ENCODE measurements around the gene PROM2. TPM values are rescaled to one million over a fixed set of nuclear protein-coding genes. Genes with fewer than 3 reads are reported as not detected.

The PROM2 gene
- polyA plus RNA-seq, 1 donor (not counting 4 experiments of a cell fraction or from before 2014, with no cell fraction given) = 11.4 TPM

DNA sequence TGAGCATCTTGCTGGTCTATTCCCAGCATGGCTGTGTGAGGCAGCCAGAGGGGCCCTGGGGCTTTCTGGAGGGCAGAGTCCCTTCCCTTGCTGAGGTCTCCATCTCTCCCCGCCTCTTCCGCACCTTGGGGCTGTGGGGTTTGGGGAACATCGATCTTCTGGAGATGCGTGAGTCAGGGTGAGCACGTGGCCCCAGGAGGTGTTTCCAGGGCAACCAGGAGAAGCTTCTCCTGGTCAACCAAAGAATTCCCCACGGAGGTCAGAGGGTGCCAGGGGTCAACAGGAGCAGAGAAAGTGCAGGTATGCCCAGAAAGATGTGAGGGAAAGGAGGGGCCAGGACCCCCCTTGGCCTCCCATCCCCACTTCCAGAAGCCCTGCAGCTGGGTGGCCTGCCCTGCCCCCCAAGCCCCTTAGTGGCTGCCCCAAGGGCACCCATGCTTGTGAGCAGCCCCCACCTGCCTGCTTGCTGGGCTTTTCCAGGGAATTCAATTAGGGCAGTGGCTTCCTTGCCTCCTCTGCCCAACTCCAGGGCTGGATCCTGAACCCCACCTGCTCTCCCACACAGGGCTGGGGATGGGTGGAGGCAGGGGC is 2.8 kb upstream of the PROM2 start:
- Histone ChIP-seq H3K4me3 (ENCODE audit: control insufficient read depth in 2 of 3, extremely low read depth in 1 of 3, insufficient read depth in 2 of 3, low read depth in 1 of 3, low read length in 3 of 3) (no peak overlapping the region), H3K9ac (ENCODE audit: control insufficient read depth, extremely low read depth, insufficient read depth, low read length) (no peak overlapping the region), H3K27ac (ENCODE audit: control insufficient read depth, insufficient read depth, low read length) (no peak overlapping the region), H3K36me3 (ENCODE audit: control insufficient read depth in 2 of 2, extremely low read depth in 1 of 2, insufficient read depth in 2 of 2, low read length in 2 of 2) (no peaks in the 10 kb centered on the region), H3K9me3 (ENCODE audit: control insufficient read depth, low read depth, low read length) (no peaks in the 10 kb centered on the region), H4K20me1 (ENCODE audit: control insufficient read depth, extremely low read depth, insufficient read depth, low read length) (no peaks in the 10 kb centered on the region), H3K27me3 (ENCODE audit: control insufficient read depth, extremely low read depth, insufficient read depth, low read length) (no peaks in the 10 kb centered on the region), H3K9me1 (ENCODE audit: control insufficient read depth, extremely low read depth, insufficient read depth, low read length) (no peaks in the 10 kb centered on the region), H2AFZ (ENCODE audit: control insufficient read depth, low read length) (no peak overlapping the region), H3K79me2 (ENCODE audit: control insufficient read depth, insufficient read depth, low read length) (peaks cover 15% of the 10 kb centered on the region), H3K4me2 (ENCODE audit: control insufficient read depth, extremely low read depth, insufficient read depth, low read depth, low read length) (no peak overlapping the region), H3K4me1 (ENCODE audit: control insufficient read depth, extremely low read depth, insufficient read depth, low read length) (peaks cover 30% of the 10 kb centered on the region)
- FAIRE-seq (no peak), DNase-seq (ENCODE audit: low read depth, low spot score) (no peak)
- TF ChIP-seq, protein P1, sequence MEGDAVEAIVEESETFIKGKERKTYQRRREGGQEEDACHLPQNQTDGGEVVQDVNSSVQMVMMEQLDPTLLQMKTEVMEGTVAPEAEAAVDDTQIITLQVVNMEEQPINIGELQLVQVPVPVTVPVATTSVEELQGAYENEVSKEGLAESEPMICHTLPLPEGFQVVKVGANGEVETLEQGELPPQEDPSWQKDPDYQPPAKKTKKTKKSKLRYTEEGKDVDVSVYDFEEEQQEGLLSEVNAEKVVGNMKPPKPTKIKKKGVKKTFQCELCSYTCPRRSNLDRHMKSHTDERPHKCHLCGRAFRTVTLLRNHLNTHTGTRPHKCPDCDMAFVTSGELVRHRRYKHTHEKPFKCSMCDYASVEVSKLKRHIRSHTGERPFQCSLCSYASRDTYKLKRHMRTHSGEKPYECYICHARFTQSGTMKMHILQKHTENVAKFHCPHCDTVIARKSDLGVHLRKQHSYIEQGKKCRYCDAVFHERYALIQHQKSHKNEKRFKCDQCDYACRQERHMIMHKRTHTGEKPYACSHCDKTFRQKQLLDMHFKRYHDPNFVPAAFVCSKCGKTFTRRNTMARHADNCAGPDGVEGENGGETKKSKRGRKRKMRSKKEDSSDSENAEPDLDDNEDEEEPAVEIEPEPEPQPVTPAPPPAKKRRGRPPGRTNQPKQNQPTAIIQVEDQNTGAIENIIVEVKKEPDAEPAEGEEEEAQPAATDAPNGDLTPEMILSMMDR (optimal IDR thresholded peaks at IDR 0.05 in 1 of 3, IDR thresholded peaks at IDR 0.05 in 1 of 3, conservative IDR thresholded peaks at IDR 0.05 in 1 of 3; ENCODE audit: extremely low read depth in 1 of 3, insufficient read depth in 2 of 3, low read length in 3 of 3) = no peak
- no peak for TF ChIP-seq EZH2 (IDR thresholded peaks at IDR 0.05; ENCODE audit: low read length)
- dilution Hi-C loops (cut with MboI; ENCODE audit: extremely low pct_ligation_motif_present, low sequenced_read_pairs) = no loop called here

DNA sequence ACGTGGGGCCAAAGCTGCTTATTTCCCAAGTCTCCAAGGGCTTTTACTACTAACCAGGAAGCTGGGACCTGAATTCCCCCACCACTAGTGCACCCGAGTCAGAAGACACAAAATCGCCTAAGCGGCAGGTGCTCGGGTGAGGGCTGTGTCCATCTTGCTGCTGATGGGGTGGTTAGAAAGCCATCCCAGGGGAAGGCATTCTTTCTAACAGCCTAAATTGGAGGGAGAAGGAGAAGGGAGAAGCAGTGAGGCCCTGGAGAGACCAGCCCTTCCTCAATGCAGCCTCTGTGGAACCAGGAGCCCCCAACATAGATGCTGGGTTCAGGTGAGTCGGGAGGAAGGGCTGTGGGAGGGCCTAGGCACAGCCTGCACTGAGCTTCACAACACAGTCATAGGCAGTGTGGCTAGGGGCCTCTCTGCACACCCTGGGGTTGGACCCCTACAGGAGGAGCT is 1.9 kb upstream of the PROM2 start:
- H3K9ac ChIP-seq (ENCODE audit: control insufficient read depth, extremely low read depth, insufficient read depth, low read length) = no peak overlapping the region
- no peak overlapping the region for H3K4me2 ChIP-seq (ENCODE audit: control insufficient read depth, extremely low read depth, insufficient read depth, low read depth, low read length)
- FAIRE-seq (no peak), DNase-seq (ENCODE audit: low read depth, low spot score) (no peak)
- H3K4me1 ChIP-seq (ENCODE audit: control insufficient read depth, extremely low read depth, insufficient read depth, low read length) = peaks cover 35% of the 10 kb centered on the region
- H3K79me2 ChIP-seq (ENCODE audit: control insufficient read depth, insufficient read depth, low read length) = peaks cover 16% of the 10 kb centered on the region
- no peak overlapping the region for H2AFZ ChIP-seq (ENCODE audit: control insufficient read depth, low read length)
- dilution Hi-C loops (cut with MboI; ENCODE audit: extremely low pct_ligation_motif_present, low sequenced_read_pairs) = no loop called here
- TF ChIP-seq, protein P1 (optimal IDR thresholded peaks at IDR 0.05 in 1 of 3, IDR thresholded peaks at IDR 0.05 in 1 of 3, conservative IDR thresholded peaks at IDR 0.05 in 1 of 3; ENCODE audit: extremely low read depth in 1 of 3, insufficient read depth in 2 of 3, low read length in 3 of 3) = no peak
- no peak for TF ChIP-seq EZH2 (IDR thresholded peaks at IDR 0.05; ENCODE audit: low read length)
- no peaks in the 10 kb centered on the region for H4K20me1 ChIP-seq (ENCODE audit: control insufficient read depth, extremely low read depth, insufficient read depth, low read length)
- H3K27me3 ChIP-seq (ENCODE audit: control insufficient read depth, extremely low read depth, insufficient read depth, low read length) = no peaks in the 10 kb centered on the region
- H3K9me1 ChIP-seq (ENCODE audit: control insufficient read depth, extremely low read depth, insufficient read depth, low read length) = no peaks in the 10 kb centered on the region
- H3K4me3 ChIP-seq (ENCODE audit: control insufficient read depth in 2 of 3, extremely low read depth in 1 of 3, insufficient read depth in 2 of 3, low read depth in 1 of 3, low read length in 3 of 3) = no peak overlapping the region
- no peak overlapping the region for H3K27ac ChIP-seq (ENCODE audit: control insufficient read depth, insufficient read depth, low read length)
- no peaks in the 10 kb centered on the region for H3K36me3 ChIP-seq (ENCODE audit: control insufficient read depth in 2 of 2, extremely low read depth in 1 of 2, insufficient read depth in 2 of 2, low read length in 2 of 2)
- no peaks in the 10 kb centered on the region for H3K9me3 ChIP-seq (ENCODE audit: control insufficient read depth, low read depth, low read length)

Data from keratinocyte (primary cell).